PC-3 (cell line): Measurements from ENCODE around the gene DNAJA2.

ENCODE experiments used
- EZH2 ChIP-seq: fragments of 300-600 bp; sonication (generic); IDR thresholded peaks from one replicate; pipeline ENCODE4 v1.6.1; 2017; ENCODE audit warnings: antibody characterized with exemption, mild to moderate bottlenecking, low read length; ENCODE audit not compliant: unreplicated experiment
- TF ChIP-seq, protein P1 (sequence below): fragments of 300-600 bp; sonication (generic); conservative IDR thresholded peaks from 2 replicates; pipeline ENCODE4 v1.5.1; 2017; ENCODE audit warnings: antibody characterized with exemption, low read depth, mild to moderate bottlenecking, low read length

DNA sequence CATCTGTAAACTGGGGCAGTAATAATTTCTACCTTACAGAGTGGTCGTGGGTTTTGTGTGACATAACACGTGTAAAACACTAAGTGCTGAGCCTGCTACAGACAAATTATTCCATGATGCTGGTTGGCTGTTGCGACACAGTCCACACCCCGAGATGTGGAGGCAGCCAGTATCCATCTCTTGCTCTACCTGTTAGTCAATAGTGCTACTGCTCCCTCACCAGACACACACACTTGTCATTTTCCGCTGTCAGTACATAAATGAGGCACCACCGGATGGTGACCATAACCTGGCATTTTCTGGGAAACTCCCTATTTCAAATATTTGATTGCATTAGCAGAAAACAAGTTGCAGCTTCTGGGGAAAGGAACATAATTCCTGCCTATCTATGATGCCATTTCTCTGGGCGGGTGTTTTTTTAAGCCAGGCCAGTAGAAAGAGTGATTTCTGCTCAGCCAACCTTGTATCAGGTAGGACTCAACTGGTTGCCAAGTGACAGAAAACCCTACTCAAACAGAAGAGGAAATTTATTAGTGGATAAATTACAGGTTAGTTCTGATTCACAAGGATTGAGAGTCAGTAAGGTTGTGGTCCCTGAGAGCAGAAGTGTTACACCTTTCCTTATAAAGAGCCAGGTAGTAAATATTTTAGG is 24.1 kb downstream of the DNAJA2 start:
- TF ChIP-seq, protein P1, sequence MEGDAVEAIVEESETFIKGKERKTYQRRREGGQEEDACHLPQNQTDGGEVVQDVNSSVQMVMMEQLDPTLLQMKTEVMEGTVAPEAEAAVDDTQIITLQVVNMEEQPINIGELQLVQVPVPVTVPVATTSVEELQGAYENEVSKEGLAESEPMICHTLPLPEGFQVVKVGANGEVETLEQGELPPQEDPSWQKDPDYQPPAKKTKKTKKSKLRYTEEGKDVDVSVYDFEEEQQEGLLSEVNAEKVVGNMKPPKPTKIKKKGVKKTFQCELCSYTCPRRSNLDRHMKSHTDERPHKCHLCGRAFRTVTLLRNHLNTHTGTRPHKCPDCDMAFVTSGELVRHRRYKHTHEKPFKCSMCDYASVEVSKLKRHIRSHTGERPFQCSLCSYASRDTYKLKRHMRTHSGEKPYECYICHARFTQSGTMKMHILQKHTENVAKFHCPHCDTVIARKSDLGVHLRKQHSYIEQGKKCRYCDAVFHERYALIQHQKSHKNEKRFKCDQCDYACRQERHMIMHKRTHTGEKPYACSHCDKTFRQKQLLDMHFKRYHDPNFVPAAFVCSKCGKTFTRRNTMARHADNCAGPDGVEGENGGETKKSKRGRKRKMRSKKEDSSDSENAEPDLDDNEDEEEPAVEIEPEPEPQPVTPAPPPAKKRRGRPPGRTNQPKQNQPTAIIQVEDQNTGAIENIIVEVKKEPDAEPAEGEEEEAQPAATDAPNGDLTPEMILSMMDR, result no peak
- no peak for TF ChIP-seq EZH2
